ENCODE data around the gene AGMO. TPM values are rescaled to one million over a fixed set of nuclear protein-coding genes. Genes with fewer than 3 reads are reported as not detected.
A peak's percentile ranks its signal among the peaks of the same experiment; 100 is the strongest.

AGMO gene
- total and polyA plus RNA-seq, 2 donors from 2014 or later, result 1.4 to 4.5 TPM

DNA sequence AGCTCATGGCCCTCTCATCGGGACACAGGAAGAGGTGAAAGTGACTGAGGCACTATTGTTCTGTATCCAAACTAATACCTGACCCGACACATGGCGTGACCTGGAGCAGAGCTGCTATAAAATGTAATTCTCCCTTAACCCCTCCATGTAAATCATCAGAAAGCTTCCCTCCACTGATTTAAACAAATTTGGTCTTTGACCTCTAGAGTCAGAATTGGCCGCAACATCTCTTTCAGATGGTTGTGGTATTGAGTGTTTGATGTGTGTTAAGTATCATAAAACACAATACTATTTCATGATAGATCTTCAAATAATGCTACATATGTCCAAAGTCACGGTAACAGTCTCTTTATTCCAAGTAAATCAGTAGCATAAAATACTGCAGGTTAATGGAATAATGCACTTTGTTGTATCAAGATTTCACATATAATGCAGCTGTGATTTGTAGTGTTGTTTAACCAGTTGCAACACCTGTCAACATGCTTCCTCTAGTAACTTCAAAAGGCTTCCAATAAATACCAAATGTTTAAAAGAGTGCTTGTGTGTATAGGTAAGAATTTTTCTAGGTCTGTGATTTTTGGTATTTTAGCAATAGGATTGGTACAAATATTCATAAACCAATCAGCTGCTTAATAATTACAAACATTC is 144.3 kb downstream of the AGMO start:
- Histone ChIP-seq H3K36me3 (ENCODE audit: control insufficient read depth in 2 of 3, insufficient read depth in 3 of 3, low read length in 3 of 3) (no peaks in the 10 kb centered on the region), H3K27me3 (ENCODE audit: control insufficient read depth, insufficient read depth, low read length) (no peaks in the 10 kb centered on the region), H3K4me3 (ENCODE audit: low read length in 3 of 3) (no peak overlapping the region), H3K9ac (ENCODE audit: low read length in 3 of 3) (no peak overlapping the region), H3K27ac (ENCODE audit: low read depth in 2 of 2, low read length in 2 of 2) (no peak overlapping the region), H3K9me3 (ENCODE audit: control insufficient read depth in 2 of 3, insufficient read depth in 1 of 3, low read length in 3 of 3) (no peaks in the 10 kb centered on the region), H3K4me1 (ENCODE audit: control insufficient read depth in 2 of 3, insufficient read depth in 2 of 3, low read depth in 1 of 3, low read length in 3 of 3) (no peaks in the 10 kb centered on the region)
- intact Hi-C loops (cut with DNase I), result no loop called here
- no peak for FAIRE-seq
- DNase-seq, result peak in 1 of 5 donors; percentile 22
- TF ChIP-seq, protein P1, sequence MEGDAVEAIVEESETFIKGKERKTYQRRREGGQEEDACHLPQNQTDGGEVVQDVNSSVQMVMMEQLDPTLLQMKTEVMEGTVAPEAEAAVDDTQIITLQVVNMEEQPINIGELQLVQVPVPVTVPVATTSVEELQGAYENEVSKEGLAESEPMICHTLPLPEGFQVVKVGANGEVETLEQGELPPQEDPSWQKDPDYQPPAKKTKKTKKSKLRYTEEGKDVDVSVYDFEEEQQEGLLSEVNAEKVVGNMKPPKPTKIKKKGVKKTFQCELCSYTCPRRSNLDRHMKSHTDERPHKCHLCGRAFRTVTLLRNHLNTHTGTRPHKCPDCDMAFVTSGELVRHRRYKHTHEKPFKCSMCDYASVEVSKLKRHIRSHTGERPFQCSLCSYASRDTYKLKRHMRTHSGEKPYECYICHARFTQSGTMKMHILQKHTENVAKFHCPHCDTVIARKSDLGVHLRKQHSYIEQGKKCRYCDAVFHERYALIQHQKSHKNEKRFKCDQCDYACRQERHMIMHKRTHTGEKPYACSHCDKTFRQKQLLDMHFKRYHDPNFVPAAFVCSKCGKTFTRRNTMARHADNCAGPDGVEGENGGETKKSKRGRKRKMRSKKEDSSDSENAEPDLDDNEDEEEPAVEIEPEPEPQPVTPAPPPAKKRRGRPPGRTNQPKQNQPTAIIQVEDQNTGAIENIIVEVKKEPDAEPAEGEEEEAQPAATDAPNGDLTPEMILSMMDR (IDR thresholded peaks at IDR 0.05; ENCODE audit: borderline replicate concordance, extremely low read depth, insufficient read depth), result no peak

GRCh38 chr7:15411019-15411418 is 150.8 kb downstream of the AGMO start:
- Histone ChIP-seq H3K27ac (ENCODE audit: low read depth in 2 of 2, low read length in 2 of 2) (no peak overlapping the region), H3K36me3 (ENCODE audit: control insufficient read depth in 2 of 3, insufficient read depth in 3 of 3, low read length in 3 of 3) (no peaks in the 10 kb centered on the region), H3K27me3 (ENCODE audit: control insufficient read depth, insufficient read depth, low read length) (no peaks in the 10 kb centered on the region), H3K4me1 (ENCODE audit: control insufficient read depth in 2 of 3, insufficient read depth in 2 of 3, low read depth in 1 of 3, low read length in 3 of 3) (no peaks in the 10 kb centered on the region), H3K4me3 (ENCODE audit: low read length in 3 of 3) (no peak overlapping the region), H3K9me3 (ENCODE audit: control insufficient read depth in 2 of 3, insufficient read depth in 1 of 3, low read length in 3 of 3) (no peaks in the 10 kb centered on the region), H3K9ac (ENCODE audit: low read length in 3 of 3) (no peak overlapping the region)
- TF ChIP-seq, protein P1 (IDR thresholded peaks at IDR 0.05; ENCODE audit: borderline replicate concordance, extremely low read depth, insufficient read depth), result no peak
- intact Hi-C loops (cut with DNase I), result no loop called here
- FAIRE-seq (no peak), DNase-seq (no peak)

DNA sequence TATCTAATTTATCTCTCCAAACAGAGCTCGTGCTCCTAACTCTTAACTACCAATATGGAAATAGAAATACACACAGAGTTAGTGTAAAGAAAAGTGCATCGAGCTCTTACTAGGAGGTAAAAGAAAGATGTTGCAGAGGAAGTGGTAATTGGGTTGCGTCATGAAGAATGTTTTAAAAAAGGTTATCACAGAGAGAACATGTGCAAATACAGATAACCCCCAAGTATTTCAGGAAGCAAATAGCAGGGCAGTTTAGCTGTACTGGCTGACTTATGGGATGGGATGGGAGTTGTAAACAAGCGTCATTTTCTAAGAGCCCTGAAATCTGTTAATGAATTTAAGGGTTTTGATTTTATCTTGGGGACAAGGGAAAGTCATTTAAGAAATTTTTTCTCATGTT is 153.9 kb downstream of the AGMO start:
- TF ChIP-seq, protein P1 (IDR thresholded peaks at IDR 0.05; ENCODE audit: borderline replicate concordance, extremely low read depth, insufficient read depth), result no peak
- Histone ChIP-seq H3K9ac (ENCODE audit: low read length in 3 of 3) (no peak overlapping the region), H3K9me3 (ENCODE audit: control insufficient read depth in 2 of 3, insufficient read depth in 1 of 3, low read length in 3 of 3) (no peaks in the 10 kb centered on the region), H3K4me3 (ENCODE audit: low read length in 3 of 3) (no peak overlapping the region), H3K36me3 (ENCODE audit: control insufficient read depth in 2 of 3, insufficient read depth in 3 of 3, low read length in 3 of 3) (no peaks in the 10 kb centered on the region), H3K4me1 (ENCODE audit: control insufficient read depth in 2 of 3, insufficient read depth in 2 of 3, low read depth in 1 of 3, low read length in 3 of 3) (no peaks in the 10 kb centered on the region), H3K27me3 (ENCODE audit: control insufficient read depth, insufficient read depth, low read length) (no peaks in the 10 kb centered on the region), H3K27ac (ENCODE audit: low read depth in 2 of 2, low read length in 2 of 2) (no peak overlapping the region)
- no peak for FAIRE-seq
- intact Hi-C loops (cut with DNase I), result no loop called here
- DNase-seq, result no peak

- DNase-seq, result peak in 2 of 5 donors; percentile 51 to 54
- H3K4me1 ChIP-seq (ENCODE audit: control insufficient read depth in 2 of 3, insufficient read depth in 2 of 3, low read depth in 1 of 3, low read length in 3 of 3), result no peaks in the 10 kb centered on the region
- no peak overlapping the region for H3K4me3 ChIP-seq (ENCODE audit: low read length in 3 of 3)
- H3K36me3 ChIP-seq (ENCODE audit: control insufficient read depth in 2 of 3, insufficient read depth in 3 of 3, low read length in 3 of 3), result no peaks in the 10 kb centered on the region
- H3K9me3 ChIP-seq (ENCODE audit: control insufficient read depth in 2 of 3, insufficient read depth in 1 of 3, low read length in 3 of 3), result no peaks in the 10 kb centered on the region
- no peak overlapping the region for H3K9ac ChIP-seq (ENCODE audit: low read length in 3 of 3)
- no peak for FAIRE-seq
- no peak overlapping the region for H3K27ac ChIP-seq (ENCODE audit: low read depth in 2 of 2, low read length in 2 of 2)
- intact Hi-C loops (cut with DNase I), result no loop called here
- TF ChIP-seq, protein P1 (IDR thresholded peaks at IDR 0.05; ENCODE audit: borderline replicate concordance, extremely low read depth, insufficient read depth), result no peak
- no peaks in the 10 kb centered on the region for H3K27me3 ChIP-seq (ENCODE audit: control insufficient read depth, insufficient read depth, low read length)
Observed at GRCh38 chr7:15403751-15404150, 158.1 kb downstream of the AGMO start.

Data from kidney (tissue), 14 donors.